Thoracic aorta (tissue), 2 donors: ENCODE results near the gene SLC6A3. TPM values are rescaled to one million over a fixed set of nuclear protein-coding genes. Genes with fewer than 3 reads are reported as not detected.

Source experiments
- ATAC-seq: fragments of 150-250 bp; one replicate; pipeline ENCODE4 v1.8.0; 2017; ENCODE audit warnings: low read depth; ENCODE audit not compliant: insufficient number of reproducible peaks, low FRiP score
- DNase-seq: peaks from one replicate; pipeline ENCODE4 v3.0.0-alpha.2; 2020; ENCODE audit warnings: low spot score
- H3K27ac ChIP-seq, 2 donors: fragments of 200-600 bp; sonication (generic); 1 replicate in 1 of 2; 2 replicates in 1 of 2; pipeline ENCODE4 v1.5.1; 2016; ENCODE audit warnings: mild to moderate bottlenecking in 2 of 2, moderate library complexity in 2 of 2
- H3K27me3 ChIP-seq: fragments of 200-600 bp; sonication (generic); replicated peaks from 2 replicates; pipeline ENCODE4 v1.6.0; 2016; ENCODE audit warnings: mild to moderate bottlenecking; ENCODE audit not compliant: insufficient read depth
- H3K36me3 ChIP-seq: fragments of 200-600 bp; sonication (generic); one replicate; pipeline ENCODE4 v1.5.1; 2016
- H3K4me1 ChIP-seq, 2 donors: fragments of 200-600 bp; sonication (generic); 1 replicate in 1 of 2; 2 replicates in 1 of 2; pipeline versions ENCODE4 v1.5.1 to v1.6.0; 2016; ENCODE audit warnings: low read depth in 2 of 2, mild to moderate bottlenecking in 1 of 2; ENCODE audit not compliant: control insufficient read depth in 1 of 2
- H3K4me3 ChIP-seq: fragments of 200-600 bp; sonication (generic); 2 replicates; pipeline ENCODE4 v1.5.1; 2016; ENCODE audit warnings: mild to moderate bottlenecking
- H3K9me3 ChIP-seq: fragments of 200-600 bp; sonication (generic); 2 replicates; pipeline ENCODE4 v1.5.1; 2016
- total RNA-seq, 2 donors: library from RNA; depleted of rRNA; stranded (reverse); fragments of >200 nt; gene quantifications; one replicate each; pipeline versions ENCODE4 v1.1.0 to v1.2.3, GENCODE V29; 2016
- TF ChIP-seq, protein P1 (sequence below): fragments of 200-600 bp; sonication (generic); IDR thresholded peaks from one replicate; pipeline ENCODE4 v1.5.1; 2019; ENCODE audit warnings: antibody characterized with exemption

SLC6A3 gene
- total RNA-seq, 2 donors from 2014 or later: 0.14 TPM; not detected in 1

DNA sequence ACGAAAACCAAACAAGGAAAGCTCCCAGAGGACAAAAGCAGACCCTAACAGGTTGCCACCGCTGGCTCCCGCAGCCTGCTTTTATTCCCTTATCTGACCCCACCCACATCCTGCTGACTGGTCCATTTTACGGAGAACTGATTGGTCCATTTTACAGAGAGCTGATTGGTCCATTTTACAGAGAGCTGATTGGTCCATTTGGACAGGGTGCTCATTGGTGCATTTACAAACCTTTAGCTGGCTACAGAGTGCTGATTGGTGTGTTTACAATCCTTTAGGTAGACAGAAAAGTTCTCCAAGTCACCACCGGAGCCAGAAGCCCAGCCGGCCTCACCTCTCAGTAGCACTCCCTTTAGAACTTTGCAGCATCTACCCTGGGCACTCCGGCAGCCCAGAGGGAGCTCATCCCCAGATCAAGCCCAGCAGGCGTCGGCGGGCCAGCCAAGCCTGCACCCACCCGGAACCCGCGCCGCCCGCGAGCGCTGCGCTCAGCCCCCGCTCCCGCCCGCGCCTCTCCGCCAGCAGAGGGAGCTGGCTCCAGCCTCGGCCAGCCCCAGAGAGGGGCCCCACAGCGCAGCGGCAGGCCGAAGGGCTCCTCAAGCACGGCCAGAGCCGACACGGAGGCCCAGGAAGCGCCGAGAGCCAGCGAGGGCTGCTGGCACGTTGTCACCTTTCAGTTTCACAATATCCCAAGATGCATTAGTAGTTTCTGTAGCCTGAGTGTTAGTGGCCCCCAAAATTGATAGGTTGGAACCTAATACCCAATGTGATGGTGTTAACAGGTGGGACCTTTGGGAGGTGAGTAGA, 65.0 kb downstream of the SLC6A3 start:
- TF ChIP-seq, protein P1, sequence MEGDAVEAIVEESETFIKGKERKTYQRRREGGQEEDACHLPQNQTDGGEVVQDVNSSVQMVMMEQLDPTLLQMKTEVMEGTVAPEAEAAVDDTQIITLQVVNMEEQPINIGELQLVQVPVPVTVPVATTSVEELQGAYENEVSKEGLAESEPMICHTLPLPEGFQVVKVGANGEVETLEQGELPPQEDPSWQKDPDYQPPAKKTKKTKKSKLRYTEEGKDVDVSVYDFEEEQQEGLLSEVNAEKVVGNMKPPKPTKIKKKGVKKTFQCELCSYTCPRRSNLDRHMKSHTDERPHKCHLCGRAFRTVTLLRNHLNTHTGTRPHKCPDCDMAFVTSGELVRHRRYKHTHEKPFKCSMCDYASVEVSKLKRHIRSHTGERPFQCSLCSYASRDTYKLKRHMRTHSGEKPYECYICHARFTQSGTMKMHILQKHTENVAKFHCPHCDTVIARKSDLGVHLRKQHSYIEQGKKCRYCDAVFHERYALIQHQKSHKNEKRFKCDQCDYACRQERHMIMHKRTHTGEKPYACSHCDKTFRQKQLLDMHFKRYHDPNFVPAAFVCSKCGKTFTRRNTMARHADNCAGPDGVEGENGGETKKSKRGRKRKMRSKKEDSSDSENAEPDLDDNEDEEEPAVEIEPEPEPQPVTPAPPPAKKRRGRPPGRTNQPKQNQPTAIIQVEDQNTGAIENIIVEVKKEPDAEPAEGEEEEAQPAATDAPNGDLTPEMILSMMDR: peak; percentile 46
- Histone ChIP-seq H3K27me3 (no peaks in the 10 kb centered on the region), H3K4me3 (peak overlapping the region; percentile 51), H3K4me1 (peaks cover 0 to 11% of the 10 kb centered on the region in 2 donors), H3K36me3 (no peaks in the 10 kb centered on the region), H3K9me3 (no peaks in the 10 kb centered on the region), H3K27ac (no peak overlapping the region)
- DNase-seq (no peak), ATAC-seq (no peak)

DNA sequence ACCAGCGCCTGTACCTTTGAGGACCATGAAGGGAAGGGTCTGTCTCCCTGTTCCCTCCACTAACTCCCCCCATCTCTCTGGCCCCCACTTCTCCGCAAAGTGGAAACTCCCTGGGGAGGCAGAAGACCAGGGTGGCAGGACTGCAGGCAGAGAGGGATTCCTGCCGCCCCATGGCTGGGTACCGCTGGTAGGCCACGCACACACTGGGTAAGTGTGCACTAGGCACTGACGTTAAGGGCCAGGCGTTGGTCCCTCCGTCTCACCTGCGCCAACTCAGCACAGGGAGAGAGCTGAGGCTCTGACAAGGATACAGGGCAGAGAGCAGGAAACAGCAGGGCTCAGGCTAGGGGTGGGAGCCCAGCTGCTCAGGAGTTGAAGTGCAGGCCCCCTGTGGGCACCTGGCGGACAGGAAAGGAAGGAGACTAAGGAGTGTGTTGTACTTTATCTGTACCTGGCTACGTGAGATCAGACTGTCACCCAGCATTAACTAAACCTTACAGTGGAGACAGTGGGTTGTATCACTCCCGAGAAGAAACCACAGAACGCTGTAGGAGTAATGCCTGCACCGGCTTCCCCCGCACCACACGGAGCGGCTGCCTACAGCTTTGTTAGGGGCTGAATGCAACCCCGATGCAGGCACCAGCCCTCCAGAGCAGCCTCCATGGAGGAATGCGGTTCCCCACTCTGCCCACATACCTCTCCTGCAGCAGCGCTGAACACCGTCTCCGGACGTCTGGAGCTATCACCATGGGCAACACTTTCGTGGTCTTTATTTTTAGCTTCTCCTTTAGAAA, 66.2 kb downstream of the SLC6A3 start:
- no peaks in the 10 kb centered on the region for H3K9me3 ChIP-seq
- no peaks in the 10 kb centered on the region for H3K36me3 ChIP-seq
- H3K4me3 ChIP-seq: no peak overlapping the region
- ATAC-seq: no peak
- H3K4me1 ChIP-seq: peaks cover 0 to 11% of the 10 kb centered on the region in 2 donors
- no peak for DNase-seq
- H3K27me3 ChIP-seq: no peaks in the 10 kb centered on the region
- no peak overlapping the region for H3K27ac ChIP-seq
- TF ChIP-seq, protein P1: no peak

DNA sequence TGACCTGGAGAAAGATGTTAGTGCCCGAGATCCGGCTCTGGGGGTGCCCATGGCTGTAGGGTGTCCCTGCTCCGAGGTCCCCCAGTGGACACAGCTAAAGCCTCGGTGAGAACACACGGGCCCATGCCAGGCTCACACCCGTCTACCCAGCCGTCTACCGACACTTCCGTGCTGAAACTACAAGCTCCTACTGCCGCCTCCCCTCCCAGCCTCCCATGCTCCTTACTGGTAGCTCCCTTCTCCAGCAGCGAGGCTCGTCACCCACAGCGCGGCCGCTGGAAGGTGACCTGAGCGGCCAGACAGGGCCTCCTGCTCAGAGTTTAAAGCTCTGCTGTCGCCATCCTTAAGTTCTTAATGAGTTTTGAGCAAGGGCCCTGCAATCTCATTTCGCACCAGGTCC, 67.1 kb downstream of the SLC6A3 start:
- H3K4me1 ChIP-seq: peaks cover 0 to 11% of the 10 kb centered on the region in 2 donors
- H3K27me3 ChIP-seq: no peaks in the 10 kb centered on the region
- H3K36me3 ChIP-seq: no peaks in the 10 kb centered on the region
- H3K9me3 ChIP-seq: no peaks in the 10 kb centered on the region
- DNase-seq: no peak
- ATAC-seq: no peak
- no peak overlapping the region for H3K27ac ChIP-seq
- H3K4me3 ChIP-seq: no peak overlapping the region
- TF ChIP-seq, protein P1: no peak

DNA sequence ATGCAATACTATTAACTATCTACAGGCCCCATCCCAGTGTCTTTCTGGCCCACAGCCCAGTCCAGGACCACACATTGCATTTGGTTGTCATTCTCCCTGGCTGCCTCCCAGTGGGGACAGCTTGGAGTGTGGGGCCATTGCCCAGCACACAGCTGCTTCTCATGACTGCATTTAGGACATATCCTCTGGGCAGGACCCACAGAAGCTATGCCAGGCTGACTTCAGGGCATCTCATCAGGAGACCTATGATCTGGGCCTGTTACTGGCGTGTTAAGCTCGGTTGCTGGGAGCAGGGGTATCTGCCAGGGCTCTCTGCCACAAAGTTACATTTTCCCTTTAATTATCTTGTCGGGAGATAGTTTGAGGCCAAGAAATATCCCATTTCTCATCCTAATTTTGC, 68.3 kb downstream of the SLC6A3 start:
- Histone ChIP-seq H3K36me3 (no peaks in the 10 kb centered on the region), H3K4me3 (no peak overlapping the region), H3K4me1 (peaks cover 0 to 11% of the 10 kb centered on the region in 2 donors), H3K27me3 (no peaks in the 10 kb centered on the region), H3K27ac (no peak overlapping the region), H3K9me3 (no peaks in the 10 kb centered on the region)
- TF ChIP-seq, protein P1: no peak
- DNase-seq (no peak), ATAC-seq (no peak)
